GM12892 (cell line): ENCODE results near the gene AFDN.

Source experiments
- POLR2A ChIP-seq: IDR thresholded peaks from 2 replicates; pipeline ENCODE4 v1.6.1; 2011; ENCODE audit warnings: low read depth, low read length, control low read depth
- POLR2AphosphoS5 ChIP-seq: IDR thresholded peaks from 2 replicates; pipeline ENCODE4 v1.6.1; 2011; ENCODE audit warnings: low read depth, low read length, control low read depth
- TAF1 ChIP-seq: IDR thresholded peaks from 2 replicates; pipeline ENCODE4 v1.6.1; 2011; ENCODE audit warnings: low read depth, mild to moderate bottlenecking, control low read depth, low read length, borderline replicate concordance

GRCh38 chr6:167838207-167838748 lies 11.6 kb downstream of the AFDN start:
- TF ChIP-seq TAF1 = no peak
- no peak for TF ChIP-seq POLR2A
- TF ChIP-seq POLR2AphosphoS5 = no peak
